ENCODE data around the gene DRAM1. TPM values are rescaled to one million over a fixed set of nuclear protein-coding genes. Genes with fewer than 3 reads are reported as not detected.

The DRAM1 gene
- total RNA-seq, 1 donor from 2014 or later = 148 TPM

DNA sequence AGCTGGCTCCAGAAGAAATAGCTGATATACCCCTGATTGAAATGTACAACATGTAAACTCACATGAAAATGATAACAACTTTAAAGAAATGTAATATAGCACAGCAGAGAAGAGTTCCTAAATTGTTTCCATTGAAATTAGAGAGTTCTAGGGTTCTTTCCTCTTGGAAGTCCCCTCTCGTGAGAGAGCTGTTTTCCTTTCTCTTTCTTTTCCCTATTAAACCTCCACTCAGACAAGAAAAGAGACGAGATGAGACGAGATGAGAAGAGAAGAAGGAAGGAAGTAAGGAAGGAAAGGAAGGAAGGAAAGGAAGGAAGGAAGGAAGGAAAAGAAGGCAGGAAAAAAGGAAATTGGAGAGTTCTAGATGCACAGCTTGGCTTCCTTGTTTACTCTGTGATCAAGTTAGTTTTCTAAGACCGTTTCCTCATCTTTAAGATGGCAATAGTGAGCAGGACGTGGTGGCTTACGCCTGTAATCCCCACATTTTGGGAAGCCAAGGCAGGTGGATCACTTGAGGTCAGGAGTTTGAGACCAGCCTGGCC lies 11.9 kb downstream of the DRAM1 start:
- peaks cover 57% of the 10 kb centered on the region for H3K4me1 ChIP-seq

DNA sequence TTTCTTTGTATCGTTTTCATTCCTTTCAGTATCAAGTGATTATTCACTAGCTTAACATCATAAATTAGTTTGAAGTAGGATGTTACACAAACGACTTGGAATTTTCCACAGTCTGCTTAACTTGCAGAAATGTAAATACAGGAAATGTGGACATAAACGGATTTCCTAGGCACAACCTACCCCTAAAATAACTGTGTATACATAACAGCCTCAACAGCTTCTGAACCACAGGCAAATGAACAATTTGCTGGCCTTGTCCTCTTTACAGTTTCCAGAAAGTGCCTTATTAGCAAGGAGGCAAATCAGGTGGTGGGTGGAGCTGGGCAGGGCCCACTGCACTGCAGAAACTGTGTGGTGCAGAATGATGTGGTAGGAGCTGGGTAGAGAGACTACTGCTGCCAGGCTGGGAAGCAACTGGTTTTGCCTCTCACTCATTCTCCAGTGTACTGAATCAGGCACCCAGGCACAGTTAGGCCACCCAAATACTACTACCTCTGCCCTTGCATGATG lies 14.1 kb downstream of the DRAM1 start:
- Histone ChIP-seq H3K4me3 (peak overlapping the region; percentile 15), H3K9me3 (no peaks in the 10 kb centered on the region), H3K27me3 (ENCODE audit: low read depth) (no peaks in the 10 kb centered on the region), H3K27ac (peak overlapping the region; percentile 71), H3K4me1 (peaks cover 67% of the 10 kb centered on the region), H3K36me3 (no peaks in the 10 kb centered on the region)
- TF ChIP-seq CTCF (IDR thresholded peaks at IDR 0.05) = no peak
- DNase-seq (peak; percentile 69), ATAC-seq (peak; percentile 84 to 89)
- intact Hi-C loops (cut with DNase I) = no loop called here

More for the DNA sequence above, 11.9 kb downstream of the DRAM1 start:
- Histone ChIP-seq H3K4me3 (no peak overlapping the region), H3K27me3 (ENCODE audit: low read depth) (no peaks in the 10 kb centered on the region), H3K27ac (peak overlapping the region; percentile 71), H3K9me3 (no peaks in the 10 kb centered on the region), H3K36me3 (no peaks in the 10 kb centered on the region)
- DNase-seq (no peak), ATAC-seq (no peak)
- TF ChIP-seq CTCF (IDR thresholded peaks at IDR 0.05) = no peak
- intact Hi-C loops (cut with DNase I) = no loop called here

- Histone ChIP-seq H3K27me3 (ENCODE audit: low read depth) (no peaks in the 10 kb centered on the region), H3K27ac (no peak overlapping the region), H3K9me3 (no peaks in the 10 kb centered on the region), H3K4me1 (peaks cover 54% of the 10 kb centered on the region), H3K36me3 (peaks cover 3% of the 10 kb centered on the region), H3K4me3 (no peak overlapping the region)
- TF ChIP-seq CTCF (IDR thresholded peaks at IDR 0.05) = no peak
- intact Hi-C loops (cut with DNase I) = no loop called here
- ATAC-seq (no peak), DNase-seq (no peak)
Measured at GRCh38 chr12:101892794-101893193, 15.4 kb downstream of the DRAM1 start.

- peak overlapping the region; percentile 42 for H3K27ac ChIP-seq
- H3K4me3 ChIP-seq = no peak overlapping the region
- ATAC-seq = no peak
- peaks cover 25% of the 10 kb centered on the region for H3K4me1 ChIP-seq
- H3K27me3 ChIP-seq (ENCODE audit: low read depth) = no peaks in the 10 kb centered on the region
- intact Hi-C loops (cut with DNase I) = no loop called here
- TF ChIP-seq CTCF (IDR thresholded peaks at IDR 0.05) = no peak
- no peaks in the 10 kb centered on the region for H3K9me3 ChIP-seq
- no peak for DNase-seq
- peaks cover 52% of the 10 kb centered on the region for H3K36me3 ChIP-seq
Measured at GRCh38 chr12:101901777-101902176, 24.4 kb downstream of the DRAM1 start.

DNA sequence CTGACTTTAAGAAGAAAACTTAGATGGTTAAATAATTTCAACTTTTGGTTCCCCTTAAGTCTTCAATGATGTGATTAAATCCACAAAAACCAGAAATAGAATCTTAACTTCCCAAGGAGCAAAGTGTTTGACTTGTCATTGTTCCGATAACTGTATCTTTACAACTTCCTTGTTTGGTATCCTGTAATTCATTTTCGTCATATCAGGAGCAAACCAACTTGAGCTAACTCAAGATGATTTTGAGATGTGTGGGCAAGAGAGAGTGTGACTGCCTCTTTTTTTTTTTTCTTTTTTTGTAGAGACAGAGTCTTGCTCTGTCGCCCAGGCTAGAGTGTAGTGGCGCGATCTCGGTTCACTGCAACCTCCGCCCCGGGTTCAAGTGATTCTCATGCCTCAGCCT lies 25.3 kb downstream of the DRAM1 start:
- Histone ChIP-seq H3K27me3 (ENCODE audit: low read depth) (no peaks in the 10 kb centered on the region), H3K9me3 (no peaks in the 10 kb centered on the region), H3K4me3 (no peak overlapping the region), H3K4me1 (peaks cover 25% of the 10 kb centered on the region), H3K27ac (peak overlapping the region; percentile 42), H3K36me3 (peaks cover 55% of the 10 kb centered on the region)
- peak; percentile 82 to 85 for ATAC-seq
- DNase-seq = no peak
- intact Hi-C loops (cut with DNase I) = no loop called here
- TF ChIP-seq CTCF (IDR thresholded peaks at IDR 0.05) = no peak
